CD4-positive, alpha-beta T cell treated with Interleukin-4 for 4 hours (primary cell): Measurements from ENCODE around the gene OR52W1.

Source experiments
- DNase-seq: peaks from one replicate; pipeline ENCODE4 v3.0.0-alpha.2; 2020

The OR52W1 gene

GRCh38 chr11:6199174-6199810, at the start of gene OR52W1:
Gene OR52W1 (plus strand): TSS chr11:6199224. CDS start chr11:6199224, 0 bp downstream.
- DNase-seq = no peak

GRCh38 chr11:6151117-6151516, 47.9 kb upstream of the OR52W1 start:
- no peak for DNase-seq

GRCh38 chr11:6152126-6152525, 46.9 kb upstream of the OR52W1 start:
- no peak for DNase-seq

- no peak for DNase-seq
These were observed 42.2 kb upstream of the OR52W1 start for GRCh38 chr11:6156628-6157359.

- no peak for DNase-seq
These were observed 28.8 kb upstream of the OR52W1 start, which contains the start of gene OR52B2 for GRCh38 chr11:6170226-6170625. Gene OR52B2 (minus strand): TSS chr11:6170326. CDS start chr11:6170326, 0 bp downstream.

- DNase-seq = no peak
These were observed 23.6 kb upstream of the OR52W1 start for GRCh38 chr11:6175440-6175839.

GRCh38 chr11:6191742-6192141, 7.3 kb upstream of the OR52W1 start:
- DNase-seq = no peak

- DNase-seq = no peak
These were observed 4.9 kb upstream of the OR52W1 start for GRCh38 chr11:6194065-6194581.

GRCh38 chr11:6196396-6196795, 2.6 kb upstream of the OR52W1 start:
- peak; percentile 27 for DNase-seq

- no peak for DNase-seq
These were observed 1.4 kb upstream of the OR52W1 start for GRCh38 chr11:6197466-6198200.

GRCh38 chr11:6200975-6201374, 2.0 kb downstream of the OR52W1 start:
- peak; percentile 40 for DNase-seq

- DNase-seq = peak; percentile 31
These were observed 2.5 kb downstream of the OR52W1 start for GRCh38 chr11:6201481-6201880.

GRCh38 chr11:6202041-6202440, 3.0 kb downstream of the OR52W1 start:
- DNase-seq = no peak

GRCh38 chr11:6203327-6203726, 4.3 kb downstream of the OR52W1 start:
- DNase-seq = peak; percentile 32

- DNase-seq = no peak
These were observed 5.7 kb downstream of the OR52W1 start for GRCh38 chr11:6204706-6205105.

- no peak for DNase-seq
These were observed 6.3 kb downstream of the OR52W1 start, which contains the start of gene C11orf42 for GRCh38 chr11:6205366-6205765. Gene C11orf42 (plus strand): TSS chr11:6205557. CDS start chr11:6205616, 59 bp downstream.

- no peak for DNase-seq
These were observed 7.6 kb downstream of the OR52W1 start for GRCh38 chr11:6206456-6207180.

GRCh38 chr11:6209801-6210200, 10.8 kb downstream of the OR52W1 start:
- no peak for DNase-seq

- no peak for DNase-seq
These were observed 11.4 kb downstream of the OR52W1 start for GRCh38 chr11:6210274-6210955.

- no peak for DNase-seq
These were observed 15.5 kb downstream of the OR52W1 start for GRCh38 chr11:6214530-6214929.

- DNase-seq = no peak
These were observed 17.5 kb downstream of the OR52W1 start for GRCh38 chr11:6216501-6216900.

- no peak for DNase-seq
These were observed 18.7 kb downstream of the OR52W1 start for GRCh38 chr11:6217722-6218121.
